H9 (cell line): ENCODE data around the gene TRIM60. TPM values are rescaled to one million over a fixed set of nuclear protein-coding genes. Genes with fewer than 3 reads are reported as not detected.

Source experiments
- DNase-seq: peaks from one replicate; pipeline ENCODE4 v3.0.0-alpha.2; 2017
- H2AFZ ChIP-seq: one replicate; pipeline ENCODE4 v1.6.1; 2013; ENCODE audit warnings: mild to moderate bottlenecking, low read length, control low read depth, moderate library complexity
- H2AK5ac ChIP-seq: 2 replicates; pipeline ENCODE4 v1.6.1; 2013; ENCODE audit warnings: low read length, control low read depth, mixed read lengths; ENCODE audit not compliant: insufficient read length
- H2BK120ac ChIP-seq: one replicate; pipeline ENCODE4 v1.6.1; 2013; ENCODE audit warnings: low read depth, mild to moderate bottlenecking, low read length, control low read depth, inconsistent platforms; ENCODE audit not compliant: poor library complexity, severe bottlenecking
- H2BK12ac ChIP-seq: 2 replicates; pipeline ENCODE4 v1.6.1; 2013; ENCODE audit warnings: low read length, control low read depth, mixed read lengths, low read depth; ENCODE audit not compliant: insufficient read length
- H2BK15ac ChIP-seq: 2 replicates; pipeline ENCODE4 v1.6.1; 2013; ENCODE audit warnings: low read depth, low read length, control low read depth
- H2BK20ac ChIP-seq: one replicate; pipeline ENCODE4 v1.6.1; 2013; ENCODE audit warnings: low read depth, mild to moderate bottlenecking, low read length, control low read depth, inconsistent platforms; ENCODE audit not compliant: poor library complexity, severe bottlenecking
- H2BK5ac ChIP-seq: 2 replicates; pipeline ENCODE4 v1.6.1; 2013; ENCODE audit warnings: low read length, control low read depth, mixed read lengths; ENCODE audit not compliant: insufficient read length
- H3K14ac ChIP-seq: 2 replicates; pipeline ENCODE4 v1.6.1; 2013; ENCODE audit warnings: low read length, control low read depth; ENCODE audit not compliant: insufficient read depth
- H3K18ac ChIP-seq: 2 replicates; pipeline ENCODE4 v1.6.1; 2013; ENCODE audit warnings: low read depth, mild to moderate bottlenecking, mixed read lengths, low read length, control low read depth; ENCODE audit not compliant: insufficient read length
- H3K23ac ChIP-seq: 2 replicates; pipeline ENCODE4 v1.6.1; 2013; ENCODE audit warnings: low read length, control low read depth, mixed read lengths, low read depth; ENCODE audit not compliant: insufficient read length
- H3K23me2 ChIP-seq: 2 replicates; pipeline ENCODE4 v1.6.1; 2013; ENCODE audit warnings: low read depth, mild to moderate bottlenecking, mixed read lengths, low read length, control low read depth; ENCODE audit not compliant: insufficient read length, poor library complexity, severe bottlenecking
- H3K27ac ChIP-seq: 2 replicates; pipeline ENCODE4 v1.5.1; 2013; ENCODE audit warnings: low read length, control low read depth, mixed read lengths, low read depth; ENCODE audit not compliant: insufficient read length
- H3K27me3 ChIP-seq: 2 replicates; pipeline ENCODE4 v1.6.1; 2013; ENCODE audit warnings: low read length, control low read depth, inconsistent platforms; ENCODE audit not compliant: insufficient read depth
- H3K4ac ChIP-seq: 2 replicates; pipeline ENCODE4 v1.6.1; 2013; ENCODE audit warnings: low read depth, mild to moderate bottlenecking, control low read depth, inconsistent platforms, low read length, moderate library complexity
- H3K4me1 ChIP-seq: 2 replicates; pipeline ENCODE4 v1.6.1; 2013; ENCODE audit warnings: low read length, control low read depth, inconsistent platforms; ENCODE audit not compliant: insufficient read depth
- H3K4me2 ChIP-seq: 2 replicates; pipeline ENCODE4 v1.6.1; 2013; ENCODE audit warnings: low read length, control low read depth, mixed read lengths; ENCODE audit not compliant: insufficient read length, insufficient read depth
- H3K56ac ChIP-seq: 2 replicates; pipeline ENCODE4 v1.6.1; 2013; ENCODE audit warnings: low read depth, mild to moderate bottlenecking, mixed read lengths, low read length, control low read depth; ENCODE audit not compliant: insufficient read length
- H3K79me1 ChIP-seq: 2 replicates; pipeline ENCODE4 v1.6.1; 2013; ENCODE audit warnings: low read depth, mild to moderate bottlenecking, moderate library complexity, low read length, control low read depth, inconsistent platforms; ENCODE audit not compliant: insufficient read depth, poor library complexity, severe bottlenecking
- H3K79me2 ChIP-seq: 2 replicates; pipeline ENCODE4 v1.6.1; 2013; ENCODE audit warnings: low read length, control low read depth, inconsistent platforms; ENCODE audit not compliant: insufficient read depth
- H3K9ac ChIP-seq: 2 replicates; pipeline ENCODE4 v1.6.1; 2013; ENCODE audit warnings: low read length, control low read depth, mixed read lengths; ENCODE audit not compliant: insufficient read length; ENCODE audit errors: extremely low read depth
- H3K9me3 ChIP-seq: one replicate; pipeline ENCODE4 v1.6.1; 2013; ENCODE audit warnings: low read depth, low read length, inconsistent platforms; ENCODE audit not compliant: control insufficient read depth
- H3T11ph ChIP-seq: one replicate; pipeline ENCODE4 v1.6.1; 2013; ENCODE audit warnings: mild to moderate bottlenecking, low read length, control low read depth, inconsistent platforms
- H4K20me1 ChIP-seq: one replicate; pipeline ENCODE4 v1.6.1; 2013; ENCODE audit not compliant: control insufficient read depth, insufficient read length, insufficient read depth
- H4K5ac ChIP-seq: 2 replicates; pipeline ENCODE4 v1.6.1; 2013; ENCODE audit warnings: low read depth, mild to moderate bottlenecking, mixed read lengths, low read length, control low read depth; ENCODE audit not compliant: insufficient read length
- H4K8ac ChIP-seq: replicated peaks from 2 replicates; pipeline ENCODE4 v1.6.1; 2013; ENCODE audit warnings: low read length, control low read depth, mixed read lengths, low read depth; ENCODE audit not compliant: insufficient read length
- H4K91ac ChIP-seq: 2 replicates; pipeline ENCODE4 v1.6.1; 2013; ENCODE audit warnings: low read depth, mild to moderate bottlenecking, moderate library complexity, mixed read lengths, low read length, control low read depth; ENCODE audit not compliant: insufficient read length
- H3K27ac Mint-ChIP-seq, 3 experiments: 2 replicates in 2 of 3; 3 replicates in 1 of 3; pipeline ENCODE4 v1.8.0; 2020 to 2021; ENCODE audit warnings: mixed read lengths in 3 of 3, mild to moderate bottlenecking in 1 of 3, moderate library complexity in 1 of 3
- H3K27me3 Mint-ChIP-seq: 2 replicates; pipeline ENCODE4 v1.8.0; 2021; ENCODE audit warnings: low read depth, mild to moderate bottlenecking, moderate library complexity, mixed read lengths
- H3K36me3 Mint-ChIP-seq, 3 experiments: 2 replicates in 2 of 3; 3 replicates in 1 of 3; pipeline ENCODE4 v1.8.0; 2020 to 2021; ENCODE audit warnings: low read depth in 3 of 3, mixed read lengths in 3 of 3; ENCODE audit not compliant: insufficient read depth in 1 of 3
- H3K4me1 Mint-ChIP-seq, 2 experiments: 2 replicates each; pipeline ENCODE4 v1.8.0; 2020; ENCODE audit warnings: mixed read lengths in 2 of 2
- H3K4me3 Mint-ChIP-seq, 2 experiments: 2 replicates in 1 of 2; 3 replicates in 1 of 2; pipeline ENCODE4 v1.8.0; 2020 to 2021; ENCODE audit warnings: mild to moderate bottlenecking in 2 of 2, mixed read lengths in 2 of 2, moderate library complexity in 1 of 2
- H3K9me3 Mint-ChIP-seq, 2 experiments: 2 replicates in 1 of 2; 3 replicates in 1 of 2; pipeline ENCODE4 v1.8.0; 2020; ENCODE audit warnings: mild to moderate bottlenecking in 2 of 2, mixed read lengths in 2 of 2, moderate library complexity in 1 of 2
- WGBS: extraction: QIAGEN DNeasy Blood & Tissue Kit; methylation state at CpG from one replicate; pipeline ENCODE4 v1.1.7; 2013; ENCODE audit warnings: missing lambda C conversion rate, low lambda C conversion rate, mixed read lengths; ENCODE audit not compliant: insufficient read length; ENCODE audit errors: extremely low coverage; 5-methylcytosine and 5-hydroxymethylcytosine counted together
- total RNA-seq: library from RNA; stranded (reverse); gene quantifications from 2 replicates; pipeline ENCODE4 v1.2.1, GENCODE V29; 2021
- TF ChIP-seq, protein P1 (sequence below): fragments of 200-600 bp; sonication (generic); conservative IDR thresholded peaks from 3 replicates; pipeline ENCODE4 v1.8.0; 2021; ENCODE audit warnings: antibody characterized with exemption, mild to moderate bottlenecking

The TRIM60 gene
- total RNA-seq, 1 experiment from 2014 or later, result not detected

DNA sequence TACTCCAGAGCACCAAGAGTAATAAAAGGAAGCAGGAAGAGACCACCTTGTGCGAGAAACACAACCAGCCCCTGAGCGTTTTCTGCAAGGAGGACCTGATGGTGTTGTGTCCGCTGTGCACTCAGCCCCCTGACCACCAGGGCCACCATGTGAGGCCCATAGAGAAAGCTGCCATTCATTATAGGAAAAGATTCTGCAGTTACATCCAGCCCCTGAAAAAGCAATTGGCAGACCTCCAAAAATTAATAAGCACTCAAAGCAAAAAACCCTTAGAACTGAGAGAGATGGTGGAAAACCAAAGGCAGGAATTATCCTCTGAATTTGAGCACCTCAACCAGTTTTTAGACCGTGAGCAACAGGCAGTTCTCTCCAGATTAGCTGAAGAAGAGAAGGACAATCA is 27.6 kb downstream of the TRIM60 start:
- no peak overlapping the region for H2BK20ac ChIP-seq
- no peak overlapping the region for H2BK15ac ChIP-seq
- H3K79me1 ChIP-seq, result no peaks in the 10 kb centered on the region
- no peaks in the 10 kb centered on the region for H3K27me3 ChIP-seq
- no peak overlapping the region for H3K4me2 ChIP-seq
- no peak overlapping the region for H3K14ac ChIP-seq
- H3T11ph ChIP-seq, result no peak overlapping the region
- no peak overlapping the region for H2AFZ ChIP-seq
- Mint-ChIP-seq H3K27ac (no peak overlapping the region; a peak in 1 of 7 replicates), H3K27me3 (no peaks in the 10 kb centered on the region), H3K4me1 (peaks cover 0 to 9% of the 10 kb centered on the region in 2 experiments; a peak in 2 of 4 replicates), H3K36me3 (no peaks in the 10 kb centered on the region), H3K4me3 (no peak overlapping the region), H3K9me3 (no peaks in the 10 kb centered on the region)
- no peak overlapping the region for H4K5ac ChIP-seq
- H3K9me3 ChIP-seq, result no peaks in the 10 kb centered on the region
- no peak overlapping the region for H2BK5ac ChIP-seq
- no CpG with 5 or more reads among the region's 4 CpGs for WGBS
- no peaks in the 10 kb centered on the region for H4K20me1 ChIP-seq
- no peak overlapping the region for H4K8ac ChIP-seq
- H3K23me2 ChIP-seq, result no peaks in the 10 kb centered on the region
- H3K27ac ChIP-seq, result no peak overlapping the region
- DNase-seq, result no peak
- H3K23ac ChIP-seq, result no peak overlapping the region
- no peak overlapping the region for H4K91ac ChIP-seq
- no peaks in the 10 kb centered on the region for H3K4me1 ChIP-seq
- no peak overlapping the region for H3K18ac ChIP-seq
- no peak overlapping the region for H3K56ac ChIP-seq
- H3K79me2 ChIP-seq, result no peaks in the 10 kb centered on the region
- no peak overlapping the region for H3K9ac ChIP-seq
- H2BK12ac ChIP-seq, result no peak overlapping the region
- no peak overlapping the region for H2BK120ac ChIP-seq
- TF ChIP-seq, protein P1, sequence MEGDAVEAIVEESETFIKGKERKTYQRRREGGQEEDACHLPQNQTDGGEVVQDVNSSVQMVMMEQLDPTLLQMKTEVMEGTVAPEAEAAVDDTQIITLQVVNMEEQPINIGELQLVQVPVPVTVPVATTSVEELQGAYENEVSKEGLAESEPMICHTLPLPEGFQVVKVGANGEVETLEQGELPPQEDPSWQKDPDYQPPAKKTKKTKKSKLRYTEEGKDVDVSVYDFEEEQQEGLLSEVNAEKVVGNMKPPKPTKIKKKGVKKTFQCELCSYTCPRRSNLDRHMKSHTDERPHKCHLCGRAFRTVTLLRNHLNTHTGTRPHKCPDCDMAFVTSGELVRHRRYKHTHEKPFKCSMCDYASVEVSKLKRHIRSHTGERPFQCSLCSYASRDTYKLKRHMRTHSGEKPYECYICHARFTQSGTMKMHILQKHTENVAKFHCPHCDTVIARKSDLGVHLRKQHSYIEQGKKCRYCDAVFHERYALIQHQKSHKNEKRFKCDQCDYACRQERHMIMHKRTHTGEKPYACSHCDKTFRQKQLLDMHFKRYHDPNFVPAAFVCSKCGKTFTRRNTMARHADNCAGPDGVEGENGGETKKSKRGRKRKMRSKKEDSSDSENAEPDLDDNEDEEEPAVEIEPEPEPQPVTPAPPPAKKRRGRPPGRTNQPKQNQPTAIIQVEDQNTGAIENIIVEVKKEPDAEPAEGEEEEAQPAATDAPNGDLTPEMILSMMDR, result no peak
- H2AK5ac ChIP-seq, result no peak overlapping the region
- H3K4ac ChIP-seq, result no peak overlapping the region
